Osteocyte (in vitro differentiated cells): ENCODE data around the gene CTXN3. TPM values are rescaled to one million over a fixed set of nuclear protein-coding genes. Genes with fewer than 3 reads are reported as not detected.

Experiments
- DNase-seq: peaks from one replicate; pipeline ENCODE4 v3.0.0; 2021; ENCODE audit warnings: mixed read lengths; ENCODE audit not compliant: unreplicated experiment; ENCODE audit errors: extremely low spot score
- H3K27ac Mint-ChIP-seq: one replicate; pipeline ENCODE4 v1.8.0; 2021; ENCODE audit warnings: mild to moderate bottlenecking, mixed read lengths; ENCODE audit not compliant: unreplicated experiment
- H3K27me3 Mint-ChIP-seq: one replicate; pipeline ENCODE4 v1.8.0; 2021; ENCODE audit warnings: mixed read lengths; ENCODE audit not compliant: unreplicated experiment
- H3K36me3 Mint-ChIP-seq: one replicate; pipeline ENCODE4 v1.8.0; 2021; ENCODE audit warnings: mixed read lengths; ENCODE audit not compliant: unreplicated experiment
- H3K4me1 Mint-ChIP-seq: one replicate; pipeline ENCODE4 v1.8.0; 2021; ENCODE audit warnings: mixed read lengths; ENCODE audit not compliant: unreplicated experiment
- H3K4me3 Mint-ChIP-seq: one replicate; pipeline ENCODE4 v1.8.0; 2021; ENCODE audit warnings: mild to moderate bottlenecking, moderate library complexity, mixed read lengths; ENCODE audit not compliant: unreplicated experiment
- H3K9me3 Mint-ChIP-seq: one replicate; pipeline ENCODE4 v1.8.0; 2021; ENCODE audit warnings: mixed read lengths; ENCODE audit not compliant: unreplicated experiment
- CTCF ChIP-seq: fragments of 200-600 bp; sonication (generic); IDR thresholded peaks from 2 replicates; pipeline ENCODE4 v1.5.0; 2021; ENCODE audit warnings: antibody characterized with exemption, mild to moderate bottlenecking, moderate library complexity
- total RNA-seq: library from RNA; stranded (reverse); gene quantifications from 2 replicates; pipeline ENCODE4 v1.2.1, GENCODE V29; 2021

Gene CTXN3
- total RNA-seq, 1 donor from 2014 or later = not detected

GRCh38 chr5:127685662-127686061, 36.8 kb downstream of the CTXN3 start:
- DNase-seq = no peak
- no peaks in the 10 kb centered on the region for H3K36me3 Mint-ChIP-seq
- H3K9me3 Mint-ChIP-seq = peaks cover 12% of the 10 kb centered on the region
- TF ChIP-seq CTCF = no peak
- H3K27ac Mint-ChIP-seq = no peak overlapping the region
- H3K4me3 Mint-ChIP-seq = no peak overlapping the region
- H3K4me1 Mint-ChIP-seq = peaks cover 24% of the 10 kb centered on the region
- H3K27me3 Mint-ChIP-seq = no peaks in the 10 kb centered on the region

GRCh38 chr5:127686424-127686823, 37.5 kb downstream of the CTXN3 start:
- no peaks in the 10 kb centered on the region for H3K27me3 Mint-ChIP-seq
- TF ChIP-seq CTCF = no peak
- peaks cover 12% of the 10 kb centered on the region for H3K9me3 Mint-ChIP-seq
- DNase-seq = no peak
- H3K36me3 Mint-ChIP-seq = no peaks in the 10 kb centered on the region
- no peak overlapping the region for H3K4me3 Mint-ChIP-seq
- no peak overlapping the region for H3K27ac Mint-ChIP-seq
- peaks cover 22% of the 10 kb centered on the region for H3K4me1 Mint-ChIP-seq

GRCh38 chr5:127694518-127695171, 45.8 kb downstream of the CTXN3 start:
- no peak for DNase-seq
- no peaks in the 10 kb centered on the region for H3K36me3 Mint-ChIP-seq
- no peaks in the 10 kb centered on the region for H3K9me3 Mint-ChIP-seq
- no peak for TF ChIP-seq CTCF
- no peak overlapping the region for H3K27ac Mint-ChIP-seq
- H3K4me3 Mint-ChIP-seq = no peak overlapping the region
- H3K27me3 Mint-ChIP-seq = peaks cover 12% of the 10 kb centered on the region
- H3K4me1 Mint-ChIP-seq = peaks cover 12% of the 10 kb centered on the region

- no peak for DNase-seq
- Mint-ChIP-seq H3K4me1 (peaks cover 12% of the 10 kb centered on the region), H3K27me3 (peaks cover 12% of the 10 kb centered on the region), H3K9me3 (no peaks in the 10 kb centered on the region), H3K4me3 (no peak overlapping the region), H3K36me3 (no peaks in the 10 kb centered on the region), H3K27ac (no peak overlapping the region)
- no peak for TF ChIP-seq CTCF
These were observed 46.5 kb downstream of the CTXN3 start for GRCh38 chr5:127695346-127695745.

- no peak for TF ChIP-seq CTCF
- peaks cover 12% of the 10 kb centered on the region for H3K27me3 Mint-ChIP-seq
- no peaks in the 10 kb centered on the region for H3K9me3 Mint-ChIP-seq
- peaks cover 12% of the 10 kb centered on the region for H3K4me1 Mint-ChIP-seq
- H3K36me3 Mint-ChIP-seq = no peaks in the 10 kb centered on the region
- H3K27ac Mint-ChIP-seq = no peak overlapping the region
- no peak overlapping the region for H3K4me3 Mint-ChIP-seq
- no peak for DNase-seq
These were observed 47.8 kb downstream of the CTXN3 start for GRCh38 chr5:127696683-127697082.
